IMR-90 (cell line): ENCODE measurements around the gene IGIP. TPM values are rescaled to one million over a fixed set of nuclear protein-coding genes. Genes with fewer than 3 reads are reported as not detected.

Source experiments
- ATAC-seq: fragments of 200-7000 bp; cut with Tn5 transposase; 2 replicates; pipeline ENCODE4 v1.9.1; 2020; ENCODE audit warnings: low read depth, mild to moderate bottlenecking, moderate library complexity
- BruUV-seq: library from RNA; stranded (reverse); fragments of 400-500 nt; replicated peaks from 2 replicates; lab custom pipeline; 2021; lab: Mats Ljungman, UMichigan
- CTCF ChIA-PET: fragments of 300-600 bp; formaldehyde crosslinking; extraction: SDS; loops from one replicate; lab custom pipeline; 2021; ENCODE audit warnings: antibody characterized with exemption; lab: Yijun Ruan, JAX
- POLR2A ChIA-PET: fragments of 300-600 bp; sonication (Branson Sonifier 250); formaldehyde crosslinking; loops from one replicate; lab custom pipeline; 2022; ENCODE audit warnings: antibody characterized with exemption; ENCODE audit not compliant: unreplicated experiment; lab: Charles Lee
- DNase-seq: peaks from one replicate; pipeline ENCODE4 v3.0.0; 2013
- H2AFZ ChIP-seq: replicated peaks from 2 replicates; pipeline ENCODE3; 2013; ENCODE audit warnings: low read length, mild to moderate bottlenecking; ENCODE audit not compliant: poor library complexity
- H2AK5ac ChIP-seq: 2 replicates; pipeline ENCODE4 v1.6.1; 2013; ENCODE audit warnings: low read depth, low read length, inconsistent platforms
- H2AK9ac ChIP-seq: replicated peaks from 2 replicates; pipeline ENCODE3; 2013; ENCODE audit warnings: mild to moderate bottlenecking, low read depth, low read length, moderate library complexity; ENCODE audit not compliant: poor library complexity
- H2BK120ac ChIP-seq: 2 replicates; pipeline ENCODE4 v1.6.1; 2013; ENCODE audit warnings: low read depth, low read length, inconsistent platforms
- H2BK15ac ChIP-seq: 3 replicates; pipeline ENCODE4 v1.6.1; 2013; ENCODE audit warnings: low read depth, low read length, inconsistent platforms
- H2BK20ac ChIP-seq: 2 replicates; pipeline ENCODE4 v1.6.1; 2013; ENCODE audit warnings: low read depth, mild to moderate bottlenecking, inconsistent platforms, low read length, moderate library complexity
- H2BK5ac ChIP-seq: 2 replicates; pipeline ENCODE4 v1.6.1; 2013; ENCODE audit warnings: mild to moderate bottlenecking, low read depth, low read length, inconsistent platforms; ENCODE audit not compliant: poor library complexity, severe bottlenecking
- H3K14ac ChIP-seq: replicated peaks from 2 replicates; pipeline ENCODE4 v1.6.1; 2013; ENCODE audit warnings: low read depth, low read length, inconsistent platforms
- H3K18ac ChIP-seq: 2 replicates; pipeline ENCODE4 v1.6.1; 2013; ENCODE audit warnings: low read depth, low read length, control low read depth
- H3K23ac ChIP-seq: 2 replicates; pipeline ENCODE4 v1.6.1; 2013; ENCODE audit warnings: low read depth, low read length, inconsistent platforms
- H3K27ac ChIP-seq: 2 replicates; pipeline ENCODE4 v1.5.1; 2013; ENCODE audit warnings: mild to moderate bottlenecking, control low read depth, low read length; ENCODE audit not compliant: insufficient read depth
- H3K27me3 ChIP-seq: 2 replicates; pipeline ENCODE4 v1.6.1; 2013; ENCODE audit warnings: low read length; ENCODE audit not compliant: control insufficient read depth, insufficient read depth
- H3K36me3 ChIP-seq: 2 replicates; pipeline ENCODE4 v1.6.1; 2013; ENCODE audit warnings: low read length, mixed read lengths; ENCODE audit not compliant: control insufficient read depth, insufficient read depth
- H3K4ac ChIP-seq: 2 replicates; pipeline ENCODE4 v1.6.1; 2013; ENCODE audit warnings: low read depth, low read length, inconsistent platforms
- H3K4me1 ChIP-seq: 2 replicates; pipeline ENCODE4 v1.6.1; 2013; ENCODE audit warnings: low read length, mixed read lengths; ENCODE audit not compliant: control insufficient read depth, insufficient read depth
- H3K4me2 ChIP-seq: 2 replicates; pipeline ENCODE4 v1.6.1; 2013; ENCODE audit warnings: low read depth, mild to moderate bottlenecking, control low read depth, low read length, moderate library complexity
- H3K4me3 ChIP-seq: 2 replicates; pipeline ENCODE4 v1.5.1; 2013; ENCODE audit warnings: low read depth, mild to moderate bottlenecking, control low read depth, low read length, moderate library complexity; ENCODE audit not compliant: insufficient read depth
- H3K56ac ChIP-seq: 2 replicates; pipeline ENCODE4 v1.6.1; 2013; ENCODE audit warnings: low read length, inconsistent platforms; ENCODE audit not compliant: insufficient read depth; ENCODE audit errors: extremely low read depth
- H3K79me1 ChIP-seq, 2 experiments: 2 replicates each; pipeline ENCODE4 v1.6.1; 2013; ENCODE audit warnings: low read length in 2 of 2, inconsistent platforms in 1 of 2, low read depth in 1 of 2
- H3K9ac ChIP-seq: 2 replicates; pipeline ENCODE4 v1.6.1; 2013; ENCODE audit warnings: low read depth, low read length, control low read depth
- H3K9me1 ChIP-seq: 2 replicates; pipeline ENCODE4 v1.6.1; 2013; ENCODE audit warnings: low read length, inconsistent platforms; ENCODE audit not compliant: insufficient read depth
- H3K9me3 ChIP-seq: 2 replicates; pipeline ENCODE4 v1.6.1; 2013; ENCODE audit warnings: low read length; ENCODE audit not compliant: control insufficient read depth, insufficient read depth
- H4K20me1 ChIP-seq: 2 replicates; pipeline ENCODE4 v1.6.1; 2013; ENCODE audit warnings: low read length, inconsistent platforms; ENCODE audit not compliant: insufficient read depth
- H4K5ac ChIP-seq: 2 replicates; pipeline ENCODE4 v1.6.1; 2013; ENCODE audit warnings: mild to moderate bottlenecking, low read depth, low read length, control low read depth
- H4K8ac ChIP-seq, 2 experiments: 2 replicates each; pipeline ENCODE4 v1.6.1; 2013; ENCODE audit warnings: low read depth in 2 of 2, low read length in 2 of 2, control low read depth in 1 of 2, inconsistent platforms in 1 of 2
- H4K91ac ChIP-seq: 2 replicates; pipeline ENCODE4 v1.6.1; 2013; ENCODE audit warnings: low read depth, low read length, inconsistent platforms; ENCODE audit not compliant: insufficient read depth
- CHD1 ChIP-seq: IDR thresholded peaks from 2 replicates; pipeline ENCODE4 v1.6.1; 2012; ENCODE audit warnings: low read depth, low read length, improper control_type of control experiment
- ELK1 ChIP-seq: fragments of 150-350 bp; IDR thresholded peaks from 2 replicates; pipeline ENCODE4 v1.6.1; 2016; ENCODE audit warnings: low read depth, mild to moderate bottlenecking, low read length, moderate library complexity, borderline replicate concordance
- FOS ChIP-seq: fragments of 150-350 bp; IDR thresholded peaks from 2 replicates; pipeline ENCODE4 v1.6.1; 2016; ENCODE audit warnings: low read depth, low read length
- MAZ ChIP-seq: IDR thresholded peaks from 2 replicates; pipeline ENCODE4 v1.6.1; 2012; ENCODE audit warnings: low read depth, mild to moderate bottlenecking, low read length, improper control_type of control experiment, moderate library complexity, borderline replicate concordance
- MXI1 ChIP-seq: IDR thresholded peaks from 2 replicates; pipeline ENCODE4 v1.6.1; 2012; ENCODE audit warnings: low read depth, mild to moderate bottlenecking, low read length, moderate library complexity, borderline replicate concordance
- POLR2A ChIP-seq: IDR thresholded peaks from 2 replicates; pipeline ENCODE4 v1.6.1; 2012; ENCODE audit warnings: mild to moderate bottlenecking, low read depth, low read length
- RAD21 ChIP-seq: IDR thresholded peaks from 2 replicates; pipeline ENCODE4 v1.6.1; 2012; ENCODE audit warnings: low read length, improper control_type of control experiment
- RCOR1 ChIP-seq: IDR thresholded peaks from 2 replicates; pipeline ENCODE4 v1.6.1; 2012; ENCODE audit warnings: mild to moderate bottlenecking, low read length, improper control_type of control experiment; ENCODE audit not compliant: insufficient replicate concordance
- whole genome bisulfite sequencing, 2 experiments: methylation state at CpG; one replicate each; pipeline versions ENCODE4 v1.1.5 to v1.1.7; 2013; ENCODE audit warnings: missing lambda C conversion rate in 2 of 2; ENCODE audit not compliant: insufficient read length in 1 of 2; ENCODE audit errors: extremely low coverage in 2 of 2; 5-methylcytosine and 5-hydroxymethylcytosine counted together
- dilution Hi-C: fragments of 300-500 bp; cut with HindIII; formaldehyde crosslinking; loops from one replicate; pipeline ENCODE4 v1.14.3; 2018; ENCODE audit warnings: low sequenced_read_pairs; ENCODE audit not compliant: unreplicated experiment
- in situ Hi-C: fragments of 300-500 bp; cut with MboI; formaldehyde crosslinking; loops from 3 replicates; pipeline ENCODE4 v1.14.3; 2019; ENCODE audit warnings: low sequenced_read_pairs, inconsistent platforms, mixed read lengths
- intact Hi-C: fragments of 100-400 bp; cut with micrococcal nuclease; formaldehyde crosslinking; loops from 2 replicates; pipeline ENCODE4 v1.10.0; 2022
- polyA plus RNA-seq, 3 experiments: library from polyadenylated mRNA; depleted of rRNA; stranded (reverse); fragments of >200 nt; gene quantifications; 2 replicates each; pipeline ENCODE4 v1.2.3, GENCODE V29; 2012; ENCODE audit warnings: low replicate concordance in 1 of 3
- total RNA-seq: library from RNA; depleted of rRNA; stranded (reverse); fragments of >200 nt; gene quantifications from 2 replicates; pipeline ENCODE4 v1.2.3, GENCODE V29; 2012

IGIP gene
- total and polyA plus RNA-seq, 2 of the 4 experiments (the other 2 are of a cell fraction): 1.2 to 5.0 TPM

GRCh38 chr5:140114341-140115185, 11.2 kb upstream of the IGIP start (continued):
- TF ChIP-seq ELK1 (no peak), FOS (no peak), POLR2A (no peak)

- in situ Hi-C loops (loop anchor here (25.0 kb wide), 1 partner anchor 478 kb away; the partner anchor contains the start of gene CXXC5), intact Hi-C loops (no loop called here), dilution Hi-C loops (no loop called here)
- DNase-seq (no peak), ATAC-seq (no peak)
- WGBS, 2 experiments: no CpG with 5 or more reads among the region's 1 CpG
- H3K56ac ChIP-seq: no peak overlapping the region
- H3K4me1 ChIP-seq: peaks cover 8% of the 10 kb centered on the region
- H2BK20ac ChIP-seq: no peak overlapping the region
- no peak overlapping the region for H3K27ac ChIP-seq
- H2BK120ac ChIP-seq: no peak overlapping the region
- H4K8ac ChIP-seq: no peak overlapping the region
- CTCF ChIA-PET: interaction anchor here (1.3 to 5.1 kb wide), 2 partner anchors 8 to 30 kb away, joined by 3 to 31 read pairs; no protein-coding TSS in a partner anchor
- BruUV-seq: no TSS peak
- H3K27me3 ChIP-seq: no peaks in the 10 kb centered on the region
- H2AK9ac ChIP-seq: no peak overlapping the region
- peak overlapping the region; percentile 97; the same call in 1 of the 2 replicates for H3K23ac ChIP-seq
- no peaks in the 10 kb centered on the region for H3K9me3 ChIP-seq
- no peak overlapping the region for H4K91ac ChIP-seq
- POLR2A ChIA-PET: no interaction called here
- no peak overlapping the region for H2BK5ac ChIP-seq
- peaks cover 39% of the 10 kb centered on the region for H4K20me1 ChIP-seq
- H3K4me2 ChIP-seq: peak overlapping the region; percentile 97
- no peak overlapping the region for H4K5ac ChIP-seq
- H3K4me3 ChIP-seq: peak overlapping the region; percentile 87
- peak overlapping the region; percentile 91 for H3K14ac ChIP-seq
- H2BK15ac ChIP-seq: no peak overlapping the region
- H3K4ac ChIP-seq: peak overlapping the region; percentile 86; the same call in 1 of the 2 replicates
- peak overlapping the region; percentile 83 for H2AFZ ChIP-seq
- TF ChIP-seq RCOR1: no peak
- no peak for TF ChIP-seq CHD1
- TF ChIP-seq MAZ: no peak
- no peak for TF ChIP-seq RAD21
- no peak for TF ChIP-seq MXI1
- peaks cover 6% of the 10 kb centered on the region; the same call in 1 of the 2 replicates for H3K9me1 ChIP-seq
- H3K79me1 ChIP-seq: peaks cover 7 to 65% of the 10 kb centered on the region in 2 experiments; a peak in 3 of 4 replicates
- H2AK5ac ChIP-seq: no peak overlapping the region
- no peak overlapping the region for H3K18ac ChIP-seq
- H3K9ac ChIP-seq: peak overlapping the region; percentile 88; the same call in 1 of the 2 replicates
- peaks cover 2% of the 10 kb centered on the region; the same call in 1 of the 2 replicates for H3K36me3 ChIP-seq
Measured at GRCh38 chr5:140115186-140115500, 10.6 kb upstream of the IGIP start.
